ENCODE measurements around the gene FAT4. TPM values are rescaled to one million over a fixed set of nuclear protein-coding genes. Genes with fewer than 3 reads are reported as not detected.

Gene FAT4
- total and polyA plus RNA-seq, 7 donors, result 0.35 to 8.4 (median 1.6) TPM

DNA sequence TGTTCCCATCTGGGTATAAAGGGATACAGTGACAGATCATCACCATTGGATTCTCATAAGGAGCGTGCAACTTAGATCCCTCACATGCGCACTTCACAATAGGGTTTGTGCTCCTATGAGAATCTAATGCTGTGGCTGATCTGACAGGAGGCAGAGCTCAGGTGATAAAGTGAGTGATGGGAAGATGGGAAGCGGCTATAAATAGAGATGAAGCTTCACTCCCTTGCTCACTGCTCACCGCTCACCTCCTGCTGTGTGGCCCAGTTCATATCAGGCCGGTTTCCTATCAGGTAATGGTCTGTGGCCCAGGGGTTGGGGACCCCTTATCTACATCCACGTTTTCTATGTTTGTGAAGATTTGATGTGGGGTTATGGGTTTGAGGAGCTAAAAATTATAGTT lies 43.7 kb downstream of the FAT4 start:
- ATAC-seq (no peak), DNase-seq (no peak)
- Histone ChIP-seq H3K27ac (no peak overlapping the region), H3K27me3 (ENCODE audit: insufficient read depth in 3 of 3, low read length in 2 of 3) (no peaks in the 10 kb centered on the region), H3K9me3 (no peaks in the 10 kb centered on the region), H3K4me1 (no peaks in the 10 kb centered on the region), H3K36me3 (ENCODE audit: insufficient read depth in 1 of 2, low read depth in 1 of 2) (no peaks in the 10 kb centered on the region), H3K4me3 (no peak overlapping the region)
- 93 to 96% (median 93%) methylated on average over 6 of the region's 6 CpGs for WGBS, 3 donors
- TF ChIP-seq, protein P1, sequence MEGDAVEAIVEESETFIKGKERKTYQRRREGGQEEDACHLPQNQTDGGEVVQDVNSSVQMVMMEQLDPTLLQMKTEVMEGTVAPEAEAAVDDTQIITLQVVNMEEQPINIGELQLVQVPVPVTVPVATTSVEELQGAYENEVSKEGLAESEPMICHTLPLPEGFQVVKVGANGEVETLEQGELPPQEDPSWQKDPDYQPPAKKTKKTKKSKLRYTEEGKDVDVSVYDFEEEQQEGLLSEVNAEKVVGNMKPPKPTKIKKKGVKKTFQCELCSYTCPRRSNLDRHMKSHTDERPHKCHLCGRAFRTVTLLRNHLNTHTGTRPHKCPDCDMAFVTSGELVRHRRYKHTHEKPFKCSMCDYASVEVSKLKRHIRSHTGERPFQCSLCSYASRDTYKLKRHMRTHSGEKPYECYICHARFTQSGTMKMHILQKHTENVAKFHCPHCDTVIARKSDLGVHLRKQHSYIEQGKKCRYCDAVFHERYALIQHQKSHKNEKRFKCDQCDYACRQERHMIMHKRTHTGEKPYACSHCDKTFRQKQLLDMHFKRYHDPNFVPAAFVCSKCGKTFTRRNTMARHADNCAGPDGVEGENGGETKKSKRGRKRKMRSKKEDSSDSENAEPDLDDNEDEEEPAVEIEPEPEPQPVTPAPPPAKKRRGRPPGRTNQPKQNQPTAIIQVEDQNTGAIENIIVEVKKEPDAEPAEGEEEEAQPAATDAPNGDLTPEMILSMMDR (IDR thresholded peaks at IDR 0.05), result no peak
- intact Hi-C loops (cut with DNase I), result no loop called here

DNA sequence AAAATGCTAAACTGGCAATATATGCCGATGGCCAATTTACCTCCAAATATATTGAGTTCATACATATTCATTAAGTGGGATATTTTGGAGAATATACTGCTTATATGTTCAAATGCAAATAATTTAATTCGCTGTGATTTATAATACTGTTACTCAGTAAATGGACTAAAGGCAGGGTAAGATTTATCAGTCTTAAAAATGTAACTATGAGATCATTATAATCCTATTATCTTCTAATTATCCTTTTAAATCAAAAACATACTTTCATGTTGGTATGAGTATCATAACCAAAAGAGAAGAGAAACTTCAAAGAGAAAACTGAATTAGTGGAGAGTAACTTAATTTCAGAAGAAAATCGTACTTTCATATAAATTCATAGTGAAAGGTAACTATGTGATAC lies 44.6 kb downstream of the FAT4 start:
- no peaks in the 10 kb centered on the region for H3K4me1 ChIP-seq
- TF ChIP-seq, protein P1 (IDR thresholded peaks at IDR 0.05), result no peak
- DNase-seq (no peak), ATAC-seq (no peak)
- no peaks in the 10 kb centered on the region for H3K9me3 ChIP-seq
- no peaks in the 10 kb centered on the region for H3K36me3 ChIP-seq (ENCODE audit: insufficient read depth in 1 of 2, low read depth in 1 of 2)
- WGBS, 3 donors, result 93 to 94% (median 93%) methylated on average over 3 of the region's 3 CpGs
- H3K4me3 ChIP-seq, result no peak overlapping the region
- H3K27me3 ChIP-seq (ENCODE audit: insufficient read depth in 3 of 3, low read length in 2 of 3), result no peaks in the 10 kb centered on the region
- intact Hi-C loops (cut with DNase I), result no loop called here
- no peak overlapping the region for H3K27ac ChIP-seq

DNA sequence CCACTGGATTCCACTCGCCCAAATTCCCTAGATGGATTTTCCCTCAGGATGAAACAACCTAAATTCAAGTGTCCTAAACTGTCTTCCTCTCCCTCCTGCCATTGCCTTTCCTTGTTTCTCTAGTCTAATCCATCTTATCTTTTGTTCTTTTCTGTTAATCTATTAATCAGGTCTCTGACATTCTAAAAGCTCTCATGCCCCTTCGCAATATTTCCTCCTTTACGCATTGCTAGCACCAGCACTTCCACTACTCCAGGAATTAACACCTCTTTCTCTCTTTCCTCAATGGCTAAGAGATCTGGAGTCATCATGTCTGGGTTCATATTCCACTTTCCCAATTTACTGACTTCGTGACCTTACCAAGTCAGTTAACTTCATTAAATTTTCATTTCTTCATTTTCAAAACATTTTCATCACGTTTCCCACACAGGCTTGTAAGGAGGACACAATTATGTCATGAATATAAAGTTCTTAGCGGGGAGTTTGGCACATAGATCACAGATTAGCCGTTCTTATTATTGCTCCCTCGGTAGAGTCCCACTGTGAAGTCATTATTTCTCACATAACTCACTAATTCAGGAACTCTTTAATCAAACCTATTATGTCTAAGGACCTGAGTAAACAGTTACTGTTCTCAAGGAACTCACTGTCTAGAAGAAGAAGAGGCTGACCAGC lies 45.3 kb downstream of the FAT4 start:
- Histone ChIP-seq H3K9me3 (no peaks in the 10 kb centered on the region), H3K27me3 (ENCODE audit: insufficient read depth in 3 of 3, low read length in 2 of 3) (no peaks in the 10 kb centered on the region), H3K27ac (no peak overlapping the region), H3K4me1 (no peaks in the 10 kb centered on the region), H3K36me3 (ENCODE audit: insufficient read depth in 1 of 2, low read depth in 1 of 2) (no peaks in the 10 kb centered on the region), H3K4me3 (no peak overlapping the region)
- intact Hi-C loops (cut with DNase I), result no loop called here
- TF ChIP-seq, protein P1 (IDR thresholded peaks at IDR 0.05), result no peak
- DNase-seq, result no peak
- ATAC-seq, result no peak
- WGBS, 3 donors, result 72 to 81% (median 78%) methylated on average over 8 of the region's 8 CpGs

GRCh38 chr4:125360727-125361126 lies 46.0 kb downstream of the FAT4 start:
- Histone ChIP-seq H3K27me3 (ENCODE audit: insufficient read depth in 3 of 3, low read length in 2 of 3) (no peaks in the 10 kb centered on the region), H3K4me1 (no peaks in the 10 kb centered on the region), H3K36me3 (ENCODE audit: insufficient read depth in 1 of 2, low read depth in 1 of 2) (no peaks in the 10 kb centered on the region), H3K4me3 (no peak overlapping the region), H3K27ac (no peak overlapping the region), H3K9me3 (no peaks in the 10 kb centered on the region)
- ATAC-seq (no peak), DNase-seq (no peak)
- TF ChIP-seq, protein P1 (IDR thresholded peaks at IDR 0.05), result no peak
- intact Hi-C loops (cut with DNase I), result no loop called here
